Upper lobe of left lung (tissue), 6 donors: ENCODE measurements around the gene SP140. TPM values are rescaled to one million over a fixed set of nuclear protein-coding genes. Genes with fewer than 3 reads are reported as not detected.

ENCODE experiments used
- ATAC-seq, 2 donors: fragments of 200-7000 bp; cut with Tn5 transposase; one replicate each; pipeline ENCODE4 v1.9.1; 2022; ENCODE audit warnings: mild to moderate bottlenecking in 2 of 2, moderate library complexity in 2 of 2; ENCODE audit not compliant: low FRiP score in 2 of 2
- DNase-seq, 2 donors: peaks; one replicate each; pipeline ENCODE4 v3.0.0-alpha.2; 2019 to 2020
- H3K27ac ChIP-seq, 4 donors: fragments of 200-600 bp; sonication (generic); one replicate each; pipeline ENCODE4 v1.5.1; 2016 to 2019
- H3K27me3 ChIP-seq, 4 donors: fragments of 200-600 bp; sonication (generic); one replicate each; pipeline ENCODE4 v1.5.1; 2017 to 2019
- H3K36me3 ChIP-seq, 4 donors: fragments of 200-600 bp; sonication (generic); one replicate each; pipeline ENCODE4 v1.5.1; 2016 to 2019
- H3K4me1 ChIP-seq, 4 donors: fragments of 200-600 bp; sonication (generic); one replicate each; pipeline ENCODE4 v1.5.1; 2018 to 2019
- H3K4me3 ChIP-seq, 4 donors: fragments of 200-600 bp; sonication (generic); one replicate each; pipeline ENCODE4 v1.5.1; 2017 to 2019; ENCODE audit warnings: mild to moderate bottlenecking in 2 of 4, moderate library complexity in 1 of 4
- H3K9me3 ChIP-seq, 4 donors: fragments of 200-600 bp; sonication (generic); one replicate each; pipeline ENCODE4 v1.5.1; 2018 to 2019
- CTCF ChIP-seq, 6 experiments: fragments of 450-650 bp in 4 of 6; fragments of 200-600 bp in 2 of 6; sonication (generic) in 2 of 6; IDR thresholded peaks; one replicate each; pipeline ENCODE4 v1.5.1; 2016 to 2019; ENCODE audit warnings: antibody characterized with exemption in 6 of 6
- EP300 ChIP-seq, 4 donors: sonication (generic); formaldehyde crosslinking; IDR thresholded peaks; one replicate each; pipeline ENCODE4 v1.5.1; 2017; ENCODE audit warnings: antibody characterized with exemption in 4 of 4, control low read depth in 2 of 4
- POLR2A ChIP-seq, 4 donors: fragments of 450-650 bp; IDR thresholded peaks; one replicate each; pipeline ENCODE4 v1.5.1; 2016 to 2017; ENCODE audit warnings: antibody characterized with exemption in 4 of 4, mild to moderate bottlenecking in 2 of 4
- POLR2AphosphoS5 ChIP-seq, 2 donors: sonication (generic); formaldehyde crosslinking; IDR thresholded peaks; one replicate each; pipeline ENCODE4 v1.5.1; 2017; ENCODE audit warnings: antibody characterized with exemption in 2 of 2
- WGBS, 2 donors: methylation state at CpG; one replicate each; pipeline ENCODE4 v1.1.5; 2017 to 2018; 5-methylcytosine and 5-hydroxymethylcytosine counted together
- total RNA-seq, 6 donors: library from RNA; depleted of rRNA in 4 of 6; stranded (reverse); fragments of >200 nt in 4 of 6; gene quantifications; one replicate each; pipeline versions ENCODE4 v1.1.0 to v1.2.1, GENCODE V29; 2016 to 2021
- donor health status: DM: no; HTN: no; CAD: no; lungs with moderate emphysema.
- donor health status: DM: no; HTN: yes; CAD: no; lungs with severe emphysema.

Gene SP140
- 10 to 100 TPM in 3 of 6 donors, 1 to 10 TPM in 3; 5.1 to 15.7 (median 9.7) TPM for total RNA-seq

- H3K9me3 ChIP-seq: no peaks in the 10 kb centered on the region
- ATAC-seq: peak; percentile 74 to 91
- H3K27ac ChIP-seq: peak within 1 kb of the TSS in 3 of 4 donors; percentile 20 to 80 (median 76)
- TF ChIP-seq POLR2AphosphoS5 (IDR thresholded peaks at IDR 0.05): peak in 1 of 2 donors; percentile 61
- TF ChIP-seq CTCF (IDR thresholded peaks at IDR 0.05): no peak
- peak in 1 of 4 donors; percentile 70 for TF ChIP-seq POLR2A (IDR thresholded peaks at IDR 0.05)
- peak in 1 of 2 donors; percentile 77 for DNase-seq
- no peaks in the 10 kb centered on the region for H3K36me3 ChIP-seq
- peak within 1 kb of the TSS in 3 of 4 donors; percentile 16 to 31 (median 29) for H3K4me3 ChIP-seq
- H3K27me3 ChIP-seq: no peaks in the 10 kb centered on the region
- H3K4me1 ChIP-seq: peaks cover 2 to 11% (median 4%) of the 10 kb centered on the region in 4 donors
- WGBS, 2 donors: 60 to 65% methylated on average over 8 of the region's 8 CpGs
These were observed at the start of gene SP140 for GRCh38 chr2:230225486-230225885. TSS of gene SP140 (plus strand) at chr2:230225736. CDS start at chr2:230225845, 109 bp downstream.

GRCh38 chr2:230176996-230177395, 48.5 kb upstream of the SP140 start:
- 84 to 99% methylated on average over 3 of the region's 3 CpGs for WGBS, 2 donors

GRCh38 chr2:230178546-230179485, 46.7 kb upstream of the SP140 start:
- no peaks in the 10 kb centered on the region for H3K4me1 ChIP-seq
- peaks cover 10 to 100% (median 63%) of the 10 kb centered on the region in 4 donors for H3K36me3 ChIP-seq
- WGBS, 2 donors: 87 to 94% methylated on average over 7 of the region's 7 CpGs
- H3K4me3 ChIP-seq: no peak overlapping the region
- no peak for TF ChIP-seq EP300 (IDR thresholded peaks at IDR 0.05)
- no peak for TF ChIP-seq POLR2AphosphoS5 (IDR thresholded peaks at IDR 0.05)
- no peak for TF ChIP-seq POLR2A (IDR thresholded peaks at IDR 0.05)
- no peak for TF ChIP-seq CTCF (IDR thresholded peaks at IDR 0.05)
- no peaks in the 10 kb centered on the region for H3K9me3 ChIP-seq
- no peaks in the 10 kb centered on the region for H3K27me3 ChIP-seq
- ATAC-seq (no peak), DNase-seq (no peak)
- no peak overlapping the region for H3K27ac ChIP-seq

More at GRCh38 chr2:230176996-230177395, 48.5 kb upstream of the SP140 start:
- H3K4me3 ChIP-seq: no peak overlapping the region
- no peak overlapping the region for H3K27ac ChIP-seq
- no peak for TF ChIP-seq POLR2AphosphoS5 (IDR thresholded peaks at IDR 0.05)
- no peak for TF ChIP-seq EP300 (IDR thresholded peaks at IDR 0.05)
- TF ChIP-seq POLR2A (IDR thresholded peaks at IDR 0.05): no peak
- TF ChIP-seq CTCF (IDR thresholded peaks at IDR 0.05): no peak
- peaks cover 10 to 100% (median 62%) of the 10 kb centered on the region in 4 donors for H3K36me3 ChIP-seq
- H3K4me1 ChIP-seq: no peaks in the 10 kb centered on the region
- no peak for ATAC-seq
- no peaks in the 10 kb centered on the region for H3K27me3 ChIP-seq
- no peak for DNase-seq
- no peaks in the 10 kb centered on the region for H3K9me3 ChIP-seq

GRCh38 chr2:230179907-230180306, 45.6 kb upstream of the SP140 start:
- WGBS, 2 donors: 86 to 92% methylated on average over 7 of the region's 7 CpGs
- Histone ChIP-seq H3K4me1 (no peaks in the 10 kb centered on the region), H3K27ac (no peak overlapping the region), H3K36me3 (peaks cover 10 to 100% (median 59%) of the 10 kb centered on the region in 4 donors), H3K27me3 (no peaks in the 10 kb centered on the region), H3K9me3 (no peaks in the 10 kb centered on the region), H3K4me3 (no peak overlapping the region)
- ATAC-seq: no peak
- TF ChIP-seq CTCF (IDR thresholded peaks at IDR 0.05) (no peak), POLR2AphosphoS5 (IDR thresholded peaks at IDR 0.05) (no peak), POLR2A (IDR thresholded peaks at IDR 0.05) (no peak), EP300 (IDR thresholded peaks at IDR 0.05) (no peak)
- no peak for DNase-seq
